ENCODE data around the gene JUN.
A peak's percentile ranks its signal among the peaks of the same experiment; 100 is the strongest.

The JUN gene

GRCh38 chr1:58782178-58783089 lies 1.4 kb downstream of the JUN start:
- DNase-seq: peak; percentile 85

DNA sequence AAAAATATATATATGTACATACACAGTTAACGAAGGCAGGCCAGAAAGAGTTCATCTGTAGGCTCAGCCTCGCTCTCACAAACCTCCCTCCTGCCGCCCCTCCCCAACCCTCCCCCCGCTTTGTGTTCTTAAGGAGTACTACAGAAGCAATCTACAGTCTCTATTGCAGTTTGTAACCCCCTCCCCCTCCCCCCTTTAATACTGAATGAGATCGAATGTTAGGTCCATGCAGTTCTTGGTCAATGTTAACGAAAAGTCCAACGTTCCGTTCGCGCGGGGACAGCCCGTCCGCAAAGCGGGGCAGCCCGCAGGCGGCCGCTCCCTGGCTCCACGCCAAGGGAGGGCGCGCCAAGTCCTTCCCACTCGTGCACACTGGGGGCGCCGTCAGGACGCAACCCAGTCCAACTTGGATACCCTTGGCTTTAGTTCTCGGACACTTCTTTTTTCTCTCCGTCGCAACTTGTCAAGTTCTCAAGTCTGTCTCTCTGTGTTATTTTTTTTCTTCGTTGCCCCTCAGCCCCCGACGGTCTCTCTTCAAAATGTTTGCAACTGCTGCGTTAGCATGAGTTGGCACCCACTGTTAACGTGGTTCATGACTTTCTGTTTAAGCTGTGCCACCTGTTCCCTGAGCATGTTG lies 2.2 kb downstream of the JUN start:
- DNase-seq: peak; percentile 90

DNA sequence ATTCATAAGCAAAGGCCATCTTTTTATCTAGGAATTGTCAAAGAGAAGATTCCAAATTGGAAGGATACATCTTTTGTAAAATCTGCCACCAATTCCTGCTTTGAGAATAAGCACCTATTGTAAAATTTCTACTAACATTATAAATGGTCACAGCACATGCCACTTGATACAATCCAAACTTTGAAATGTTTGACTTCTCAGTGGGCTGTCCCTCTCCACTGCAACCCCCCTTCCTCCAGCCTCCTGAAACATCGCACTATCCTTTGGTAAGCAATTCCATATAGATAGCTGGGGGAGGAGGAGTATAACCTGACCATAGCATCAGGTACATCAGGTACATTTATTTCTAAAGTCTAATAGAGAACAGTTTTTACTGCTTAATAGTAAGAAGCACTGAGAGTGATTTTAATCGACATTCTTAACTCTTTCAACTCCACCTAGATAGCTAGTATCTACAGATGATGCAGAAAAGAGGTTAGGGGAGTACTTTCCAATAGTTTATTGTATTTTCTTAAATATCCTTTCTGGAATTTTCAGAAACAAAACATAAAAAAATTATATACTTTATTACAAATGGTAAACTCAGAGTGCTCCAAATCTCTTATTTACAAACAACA lies 2.9 kb downstream of the JUN start:
- DNase-seq: no peak

GRCh38 chr1:58780411-58780810 lies 3.4 kb downstream of the JUN start:
- DNase-seq: no peak

- DNase-seq: peak; percentile 52
These were observed 4.0 kb downstream of the JUN start for GRCh38 chr1:58779801-58780382.

DNA sequence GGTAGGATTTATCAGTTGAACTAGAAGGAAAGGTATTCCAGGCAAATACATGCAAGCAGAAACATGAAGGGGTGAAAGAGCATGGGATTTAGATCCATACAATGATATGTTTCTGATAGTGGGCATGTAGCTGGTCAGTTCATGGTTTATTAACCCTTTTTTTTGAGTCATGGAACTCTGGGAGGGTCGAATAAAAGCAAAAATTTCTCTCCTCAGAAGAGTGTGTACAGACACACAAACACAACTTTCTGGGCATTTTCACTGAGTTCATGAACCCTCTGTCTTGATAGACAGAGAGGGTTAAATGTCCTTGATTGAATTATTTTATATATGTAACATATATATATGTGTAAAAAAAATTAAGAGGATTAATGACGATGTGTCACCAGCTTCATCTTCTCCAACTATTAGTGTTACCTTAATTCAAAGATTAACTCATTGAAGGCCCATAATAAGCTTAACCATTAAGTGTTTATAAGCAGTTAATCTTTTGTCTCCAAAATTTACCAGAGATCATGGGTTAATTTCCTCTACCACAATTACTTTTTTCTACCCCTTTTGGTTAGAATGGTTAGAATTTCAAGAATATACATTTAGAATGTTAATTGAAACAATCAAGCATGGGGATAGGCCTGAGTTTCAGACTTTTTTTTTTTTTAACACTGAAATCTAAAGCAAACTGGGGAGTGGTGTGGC lies 4.6 kb downstream of the JUN start:
- no peak for DNase-seq

DNA sequence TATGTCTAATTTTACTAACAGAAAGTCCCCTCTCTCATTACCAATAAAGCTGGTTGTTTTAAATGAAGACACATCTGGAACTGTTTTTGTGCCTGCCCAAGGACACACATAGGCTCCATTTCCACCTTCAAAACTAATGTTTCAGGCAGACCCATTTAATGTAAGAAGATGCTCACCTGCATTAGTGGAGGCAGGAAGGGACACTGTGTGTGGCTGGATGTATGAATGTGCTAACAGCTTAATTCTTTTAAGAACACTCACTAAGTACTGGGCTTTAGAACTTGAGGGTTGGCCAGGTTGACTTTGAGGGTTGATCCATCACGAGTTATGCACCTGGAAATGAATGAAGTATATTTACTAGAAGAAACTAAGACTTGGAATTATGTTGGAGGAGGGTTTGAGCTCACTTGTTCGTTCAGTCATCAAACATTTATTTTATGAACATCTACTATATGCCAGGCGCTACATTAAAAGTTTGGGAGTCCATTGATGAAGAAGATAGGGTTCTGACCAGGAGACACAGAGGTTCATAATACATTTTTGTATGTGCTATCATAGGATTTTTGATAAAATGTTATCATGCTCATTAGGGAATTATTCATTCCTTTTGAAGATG lies 5.4 kb downstream of the JUN start:
- no peak for DNase-seq

DNA sequence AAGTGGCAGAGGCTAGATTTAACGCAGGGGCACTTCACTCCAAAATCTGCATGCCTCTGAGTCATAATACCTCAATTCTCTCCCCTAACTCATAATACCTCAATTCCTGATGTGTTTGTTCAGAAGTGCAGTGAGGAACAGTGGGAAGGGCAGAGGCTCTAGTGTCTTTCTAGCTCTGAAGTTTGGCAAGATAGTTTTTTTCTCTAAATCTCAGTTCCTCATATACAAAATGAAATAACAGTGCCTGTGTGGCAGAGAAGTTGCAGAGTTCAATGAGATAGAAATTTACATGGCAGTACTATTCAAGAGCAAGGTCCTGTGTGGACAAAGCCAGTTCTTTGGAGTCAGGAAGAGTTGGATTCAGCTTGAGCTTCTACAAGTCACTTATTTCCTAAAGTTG lies 9.8 kb downstream of the JUN start:
- DNase-seq: no peak

DNA sequence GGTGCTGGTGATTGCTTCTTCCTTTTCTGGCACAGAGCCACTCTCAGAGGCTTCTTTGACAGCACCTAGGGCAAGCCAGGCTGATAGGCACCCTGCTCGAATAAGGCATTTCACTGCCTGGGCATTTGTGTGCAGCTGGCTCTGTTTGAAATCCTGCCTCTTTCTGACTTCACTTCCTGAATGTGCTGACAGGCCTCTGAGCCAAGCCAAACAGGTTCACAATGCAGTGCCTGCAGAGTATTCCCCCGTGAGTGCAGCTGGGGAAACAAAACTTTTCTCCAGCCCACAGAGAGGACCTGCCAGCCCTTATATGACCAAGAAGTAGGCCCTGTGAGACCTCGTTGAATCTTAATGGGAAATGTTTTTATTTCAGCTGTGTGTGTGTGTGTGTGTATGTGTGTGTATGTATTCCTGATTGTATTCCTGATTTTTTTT lies 10.4 kb downstream of the JUN start:
- DNase-seq: no peak

DNA sequence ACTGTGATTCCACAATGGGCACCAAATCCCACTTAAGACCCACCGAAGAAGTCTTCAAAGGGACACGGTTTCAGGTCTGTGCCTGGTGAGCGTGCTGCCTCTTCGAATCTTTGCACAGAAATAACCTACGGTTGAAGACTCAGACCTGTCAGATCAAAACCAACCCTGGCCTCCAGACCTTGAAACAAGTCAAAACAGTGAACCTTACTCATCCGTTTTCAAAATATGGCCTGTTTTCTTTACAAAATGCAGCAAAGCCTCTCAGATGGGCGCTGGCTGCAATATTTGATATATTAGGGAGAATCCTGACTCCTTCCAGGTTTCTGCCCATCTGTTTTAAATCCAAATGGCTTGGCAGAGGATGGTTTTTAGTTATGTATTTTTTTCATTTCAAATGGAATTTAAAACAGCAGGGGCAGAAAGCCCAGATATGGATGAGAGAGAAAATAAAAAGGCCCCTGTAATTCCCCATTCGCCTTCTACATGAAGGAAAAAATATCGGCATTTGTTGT lies 14.0 kb downstream of the JUN start:
- DNase-seq: no peak

GRCh38 chr1:58768971-58769808 lies 14.7 kb downstream of the JUN start:
- DNase-seq: peak; percentile 77

DNA sequence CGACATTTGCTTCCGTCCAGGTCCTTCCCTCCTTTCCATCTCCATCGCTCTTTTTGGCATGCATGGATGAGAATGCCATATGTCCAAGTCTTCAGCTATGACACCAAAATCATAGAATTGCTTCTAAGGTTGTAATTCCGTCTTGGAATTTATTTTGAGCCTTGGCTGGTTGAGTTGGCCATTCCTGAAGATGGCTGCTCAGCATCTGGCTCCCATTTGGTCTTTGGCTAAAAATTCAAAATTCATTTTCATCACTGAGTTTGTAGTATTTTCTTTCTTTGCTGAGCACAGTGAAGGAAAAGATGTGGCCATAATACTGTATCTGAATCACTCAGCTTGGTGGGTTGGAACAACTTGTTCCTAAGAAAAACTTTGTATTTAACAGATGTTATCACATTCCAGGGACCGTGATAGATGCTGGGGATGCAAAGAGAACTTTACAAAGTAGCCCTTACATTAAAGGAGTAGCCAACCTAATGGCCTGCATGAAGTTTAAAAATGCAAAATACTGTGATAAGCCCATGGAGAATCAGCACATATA lies 15.6 kb downstream of the JUN start:
- no peak for DNase-seq

- DNase-seq: no peak
These were observed 16.7 kb downstream of the JUN start for GRCh38 chr1:58767143-58767542.

DNA sequence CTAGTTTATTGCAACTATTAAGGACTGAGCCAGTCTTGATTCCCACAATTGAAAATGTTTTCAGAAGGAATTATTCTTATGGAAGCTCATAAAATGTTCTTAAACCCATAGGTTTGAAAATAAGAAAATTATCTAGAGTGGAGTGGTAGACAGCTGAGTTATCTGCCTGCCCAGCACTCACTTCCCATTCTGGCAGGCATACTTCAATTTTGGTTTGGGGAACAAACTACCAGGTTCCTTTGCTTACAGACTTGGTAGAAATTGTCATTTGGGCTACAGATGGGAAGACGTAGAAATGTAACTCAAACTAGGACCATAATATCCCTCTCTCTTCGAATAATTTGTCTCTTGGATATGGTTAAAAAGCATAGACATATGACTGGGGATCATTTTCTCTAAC lies 18.4 kb downstream of the JUN start:
- no peak for DNase-seq

GRCh38 chr1:58765006-58765405 lies 18.8 kb downstream of the JUN start:
- no peak for DNase-seq

GRCh38 chr1:58764294-58764978 lies 19.4 kb downstream of the JUN start:
- DNase-seq: no peak

DNA sequence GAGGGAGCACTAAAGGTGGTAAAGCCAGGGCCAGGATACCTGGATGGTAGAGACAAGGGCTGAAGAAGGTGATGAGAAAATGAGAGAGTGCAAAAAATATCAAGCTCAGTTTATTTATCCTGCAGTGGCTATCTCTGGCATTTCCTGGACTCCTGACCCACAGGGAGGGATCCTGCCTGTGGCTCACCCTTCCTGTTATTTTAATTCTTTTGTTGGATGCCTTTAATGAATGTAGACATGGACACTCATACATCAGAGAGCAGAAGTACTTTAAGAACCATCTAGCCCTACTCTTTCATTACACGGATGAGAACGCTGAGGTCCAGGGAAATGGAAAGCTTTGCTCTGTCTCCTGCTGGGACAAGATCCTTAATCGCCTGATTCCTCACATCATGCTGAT lies 20.6 kb downstream of the JUN start:
- DNase-seq: no peak

GRCh38 chr1:58762806-58763205 lies 21.0 kb downstream of the JUN start:
- no peak for DNase-seq

- no peak for DNase-seq
These were observed 28.4 kb downstream of the JUN start for GRCh38 chr1:58755468-58755872.

Measured in retina (tissue), 1 donor.